ENCODE measurements around the gene RRP7A.
"Not testable (repeated sequence)": the region's sequence is repeated elsewhere in the genome, so short reads cannot be mapped to it uniquely, and the experiment has no call there.

Gene RRP7A

GRCh38 chr22:42549331-42550060 lies 29.9 kb upstream of the RRP7A start:
- no peaks in the 10 kb centered on the region for H3K27me3 ChIP-seq (ENCODE audit: control insufficient read depth, insufficient read depth, low read length)
- H3K4me1 ChIP-seq (ENCODE audit: control insufficient read depth, insufficient read depth, low read length): peaks cover 10% of the 10 kb centered on the region
- no peak overlapping the region for H3K9ac ChIP-seq (ENCODE audit: low read length)
- no peak overlapping the region for H3K4me3 ChIP-seq (ENCODE audit: low read length)
- no peaks in the 10 kb centered on the region for H3K9me3 ChIP-seq (ENCODE audit: control insufficient read depth, low read length)
- no peaks in the 10 kb centered on the region for H3K36me3 ChIP-seq (ENCODE audit: control insufficient read depth, insufficient read depth, low read length)

- Histone ChIP-seq H3K9ac (ENCODE audit: low read length) (no peak overlapping the region), H3K27me3 (ENCODE audit: control insufficient read depth, insufficient read depth, low read length) (no peaks in the 10 kb centered on the region), H3K4me3 (ENCODE audit: low read length) (no peak overlapping the region), H3K9me3 (ENCODE audit: control insufficient read depth, low read length) (no peaks in the 10 kb centered on the region), H3K4me1 (ENCODE audit: control insufficient read depth, insufficient read depth, low read length) (peaks cover 4% of the 10 kb centered on the region), H3K36me3 (ENCODE audit: control insufficient read depth, insufficient read depth, low read length) (no peaks in the 10 kb centered on the region)
Measured at GRCh38 chr22:42548597-42549330, 29.2 kb upstream of the RRP7A start.

GRCh38 chr22:42548126-42548525 lies 28.5 kb upstream of the RRP7A start:
- H3K4me1 ChIP-seq (ENCODE audit: control insufficient read depth, insufficient read depth, low read length); H3K4me3 ChIP-seq (ENCODE audit: low read length); H3K9me3 ChIP-seq (ENCODE audit: control insufficient read depth, low read length); H3K27me3 ChIP-seq (ENCODE audit: control insufficient read depth, insufficient read depth, low read length); H3K36me3 ChIP-seq (ENCODE audit: control insufficient read depth, insufficient read depth, low read length); H3K9ac ChIP-seq (ENCODE audit: low read length): not testable (repeated sequence)

GRCh38 chr22:42547562-42547961 lies 28.0 kb upstream of the RRP7A start:
- Histone ChIP-seq H3K27me3 (ENCODE audit: control insufficient read depth, insufficient read depth, low read length) (no peaks in the 10 kb centered on the region), H3K4me1 (ENCODE audit: control insufficient read depth, insufficient read depth, low read length) (peaks cover 4% of the 10 kb centered on the region), H3K9ac (ENCODE audit: low read length) (no peak overlapping the region), H3K4me3 (ENCODE audit: low read length) (no peak overlapping the region), H3K36me3 (ENCODE audit: control insufficient read depth, insufficient read depth, low read length) (no peaks in the 10 kb centered on the region), H3K9me3 (ENCODE audit: control insufficient read depth, low read length) (no peaks in the 10 kb centered on the region)

GRCh38 chr22:42544686-42545085 lies 25.1 kb upstream of the RRP7A start:
- no peaks in the 10 kb centered on the region for H3K9me3 ChIP-seq (ENCODE audit: control insufficient read depth, low read length)
- no peaks in the 10 kb centered on the region for H3K36me3 ChIP-seq (ENCODE audit: control insufficient read depth, insufficient read depth, low read length)
- H3K4me1 ChIP-seq (ENCODE audit: control insufficient read depth, insufficient read depth, low read length): peaks cover under 1% of the 10 kb centered on the region

GRCh38 chr22:42539236-42539771 lies 19.7 kb upstream of the RRP7A start:
- not testable (repeated sequence) for H3K9me3 ChIP-seq (ENCODE audit: control insufficient read depth, low read length); H3K27me3 ChIP-seq (ENCODE audit: control insufficient read depth, insufficient read depth, low read length); H3K36me3 ChIP-seq (ENCODE audit: control insufficient read depth, insufficient read depth, low read length); H3K4me3 ChIP-seq (ENCODE audit: low read length); H3K9ac ChIP-seq (ENCODE audit: low read length)
- H3K4me1 ChIP-seq (ENCODE audit: control insufficient read depth, insufficient read depth, low read length): peaks cover 12% of the 10 kb centered on the region

More at GRCh38 chr22:42544686-42545085, 25.1 kb upstream of the RRP7A start:
- Histone ChIP-seq H3K4me3 (ENCODE audit: low read length) (no peak overlapping the region), H3K27me3 (ENCODE audit: control insufficient read depth, insufficient read depth, low read length) (no peaks in the 10 kb centered on the region), H3K9ac (ENCODE audit: low read length) (no peak overlapping the region)

- peak overlapping the region; percentile 8 for H3K9ac ChIP-seq (ENCODE audit: low read length)
- H3K36me3 ChIP-seq (ENCODE audit: control insufficient read depth, insufficient read depth, low read length): not testable (repeated sequence)
Measured at GRCh38 chr22:42537199-42537831, 17.7 kb upstream of the RRP7A start.

GRCh38 chr22:42536634-42537033 lies 17.0 kb upstream of the RRP7A start:
- not testable (repeated sequence) for H3K4me3 ChIP-seq (ENCODE audit: low read length); H3K9me3 ChIP-seq (ENCODE audit: control insufficient read depth, low read length); H3K27me3 ChIP-seq (ENCODE audit: control insufficient read depth, insufficient read depth, low read length); H3K9ac ChIP-seq (ENCODE audit: low read length); H3K36me3 ChIP-seq (ENCODE audit: control insufficient read depth, insufficient read depth, low read length)
- H3K4me1 ChIP-seq (ENCODE audit: control insufficient read depth, insufficient read depth, low read length): peaks cover 19% of the 10 kb centered on the region

More at GRCh38 chr22:42537199-42537831, 17.7 kb upstream of the RRP7A start:
- not testable (repeated sequence) for H3K4me3 ChIP-seq (ENCODE audit: low read length); H3K27me3 ChIP-seq (ENCODE audit: control insufficient read depth, insufficient read depth, low read length); H3K9me3 ChIP-seq (ENCODE audit: control insufficient read depth, low read length)
- H3K4me1 ChIP-seq (ENCODE audit: control insufficient read depth, insufficient read depth, low read length): peaks cover 19% of the 10 kb centered on the region

- Histone ChIP-seq H3K36me3 (ENCODE audit: control insufficient read depth, insufficient read depth, low read length) (no peaks in the 10 kb centered on the region), H3K9ac (ENCODE audit: low read length) (no peak overlapping the region), H3K4me1 (ENCODE audit: control insufficient read depth, insufficient read depth, low read length) (peaks cover 19% of the 10 kb centered on the region), H3K4me3 (ENCODE audit: low read length) (no peak overlapping the region), H3K9me3 (ENCODE audit: control insufficient read depth, low read length) (no peaks in the 10 kb centered on the region), H3K27me3 (ENCODE audit: control insufficient read depth, insufficient read depth, low read length) (no peaks in the 10 kb centered on the region)
Measured at GRCh38 chr22:42536166-42536565, 16.6 kb upstream of the RRP7A start.

- not testable (repeated sequence) for H3K4me3 ChIP-seq (ENCODE audit: low read length); H3K9ac ChIP-seq (ENCODE audit: low read length)
Measured at GRCh38 chr22:42535082-42535731, 15.6 kb upstream of the RRP7A start.

GRCh38 chr22:42533638-42533977 lies 14.0 kb upstream of the RRP7A start:
- H3K9ac ChIP-seq (ENCODE audit: low read length): no peak overlapping the region
- H3K9me3 ChIP-seq (ENCODE audit: control insufficient read depth, low read length): no peaks in the 10 kb centered on the region
- no peaks in the 10 kb centered on the region for H3K27me3 ChIP-seq (ENCODE audit: control insufficient read depth, insufficient read depth, low read length)
- H3K36me3 ChIP-seq (ENCODE audit: control insufficient read depth, insufficient read depth, low read length): no peaks in the 10 kb centered on the region
- H3K4me3 ChIP-seq (ENCODE audit: low read length): no peak overlapping the region
- H3K4me1 ChIP-seq (ENCODE audit: control insufficient read depth, insufficient read depth, low read length): peaks cover 16% of the 10 kb centered on the region

More at GRCh38 chr22:42535082-42535731, 15.6 kb upstream of the RRP7A start:
- H3K36me3 ChIP-seq (ENCODE audit: control insufficient read depth, insufficient read depth, low read length); H3K27me3 ChIP-seq (ENCODE audit: control insufficient read depth, insufficient read depth, low read length); H3K9me3 ChIP-seq (ENCODE audit: control insufficient read depth, low read length): not testable (repeated sequence)
- H3K4me1 ChIP-seq (ENCODE audit: control insufficient read depth, insufficient read depth, low read length): peaks cover 19% of the 10 kb centered on the region

Data from mucosa of stomach (tissue), 1 donor.